Measurements from ENCODE around the gene ZNF839.

- TF ChIP-seq CTCF (IDR thresholded peaks at IDR 0.05; ENCODE audit: insufficient read depth, low read length, poor library complexity, severe bottlenecking), result no peak
- no peak for TF ChIP-seq EZH2phosphoT487 (conservative IDR thresholded peaks at IDR 0.05; ENCODE audit: low read length)
Observed at GRCh38 chr14:102375119-102375518, 55.6 kb downstream of the ZNF839 start.
